ENCODE results near the gene SLC35F6.
"Not testable (repeated sequence)": the region's sequence is repeated elsewhere in the genome, so short reads cannot be mapped to it uniquely, and the experiment has no call there.

- TF ChIP-seq POLR2AphosphoS5 (IDR thresholded peaks at IDR 0.05; ENCODE audit: low read depth, low read length); CTCF (IDR thresholded peaks at IDR 0.05): not testable (repeated sequence)
Observed at GRCh38 chr2:26750467-26750866, 13.6 kb upstream of the SLC35F6 start.
